ENCODE results near the gene FBN1.

GRCh38 chr15:48402427-48403177 is 242.9 kb downstream of the FBN1 start:
- TF ChIP-seq CTCF (IDR thresholded peaks at IDR 0.05): no peak
- no peak for TF ChIP-seq POLR2A (IDR thresholded peaks at IDR 0.05)

Data from thyroid gland (tissue), 4 donors.